CD14-positive monocyte (primary cell): ENCODE data around the gene NRAS. TPM values are rescaled to one million over a fixed set of nuclear protein-coding genes. Genes with fewer than 3 reads are reported as not detected.
"Not testable (repeated sequence)": the region's sequence is repeated elsewhere in the genome, so short reads cannot be mapped to it uniquely, and the experiment has no call there.

Experiments used
- DNase-seq, 3 donors: peaks; one replicate each; pipeline ENCODE4 v3.0.0-alpha.2; 2011 to 2022
- H2AFZ ChIP-seq: 2 replicates; pipeline ENCODE4 v1.6.0; 2012; ENCODE audit warnings: mild to moderate bottlenecking, low read depth, low read length, inconsistent platforms; ENCODE audit not compliant: insufficient read depth, poor library complexity, severe bottlenecking
- H3K27ac ChIP-seq, 2 donors: 1 replicate in 1 of 2; 2 replicates in 1 of 2; pipeline ENCODE4 v1.5.1; 2012 to 2013; ENCODE audit warnings: low read length in 2 of 2, control low read depth in 1 of 2, inconsistent platforms in 1 of 2, low read depth in 1 of 2, mild to moderate bottlenecking in 1 of 2
- H3K27me3 ChIP-seq, 2 donors: one replicate each; pipeline versions ENCODE4 v1.6.0 to v1.6.1; 2011 to 2013; ENCODE audit warnings: low read length in 2 of 2; ENCODE audit not compliant: control insufficient read depth in 2 of 2, insufficient read depth in 2 of 2
- H3K36me3 ChIP-seq, 2 donors: replicated peaks in 1 of 2; 1 replicate in 1 of 2; 2 replicates in 1 of 2; pipeline versions ENCODE4 v1.5.1 to v1.6.1; 2012 to 2013; ENCODE audit warnings: low read length in 2 of 2, control low read depth in 1 of 2, inconsistent platforms in 1 of 2, mild to moderate bottlenecking in 1 of 2; ENCODE audit not compliant: insufficient read depth in 2 of 2, control insufficient read depth in 1 of 2
- H3K4me1 ChIP-seq, 2 donors: 1 replicate in 1 of 2; 2 replicates in 1 of 2; pipeline versions ENCODE4 v1.5.1 to v1.6.1; 2012 to 2013; ENCODE audit warnings: low read length in 2 of 2, control low read depth in 1 of 2, inconsistent platforms in 1 of 2, mild to moderate bottlenecking in 1 of 2, moderate library complexity in 1 of 2; ENCODE audit not compliant: insufficient read depth in 2 of 2, control insufficient read depth in 1 of 2
- H3K4me2 ChIP-seq: replicated peaks from 2 replicates; pipeline ENCODE3; 2012; ENCODE audit warnings: low read length, moderate library complexity, mild to moderate bottlenecking; ENCODE audit not compliant: poor library complexity, severe bottlenecking; ENCODE audit errors: extremely low read depth
- H3K4me3 ChIP-seq, 3 experiments: fragments of 200-600 bp in 1 of 3; sonication (generic) in 1 of 3; replicated peaks in 1 of 3; 1 replicate in 2 of 3; 2 replicates in 1 of 3; pipeline ENCODE4 v1.5.1; 2011 to 2013; ENCODE audit warnings: low read length in 3 of 3, mild to moderate bottlenecking in 3 of 3, control low read depth in 2 of 3, low read depth in 2 of 3, inconsistent platforms in 1 of 3, moderate library complexity in 1 of 3
- H3K79me2 ChIP-seq: 2 replicates; pipeline ENCODE4 v1.6.0; 2012; ENCODE audit warnings: mild to moderate bottlenecking, control low read depth, inconsistent platforms, low read length, moderate library complexity; ENCODE audit not compliant: insufficient read depth
- H3K9ac ChIP-seq: 2 replicates; pipeline ENCODE4 v1.6.0; 2017; ENCODE audit warnings: low read length, mild to moderate bottlenecking; ENCODE audit not compliant: insufficient read depth, poor library complexity, severe bottlenecking
- H3K9me3 ChIP-seq, 2 donors: replicated peaks in 1 of 2; 1 replicate in 1 of 2; 2 replicates in 1 of 2; pipeline versions ENCODE4 v1.5.1 to v1.6.1; 2012 to 2013; ENCODE audit warnings: low read length in 2 of 2, control low read depth in 1 of 2; ENCODE audit not compliant: control insufficient read depth in 1 of 2, insufficient read depth in 1 of 2
- H4K20me1 ChIP-seq: 2 replicates; pipeline ENCODE4 v1.6.0; 2012; ENCODE audit warnings: mild to moderate bottlenecking, low read length, control low read depth, moderate library complexity; ENCODE audit not compliant: insufficient read depth
- H3K27ac Mint-ChIP-seq, 7 donors: one replicate each; pipeline ENCODE4 v1.8.0; 2020; ENCODE audit warnings: mild to moderate bottlenecking in 7 of 7, mixed read lengths in 7 of 7, moderate library complexity in 6 of 7, inconsistent platforms in 2 of 7
- H3K27me3 Mint-ChIP-seq, 3 donors: one replicate each; pipeline ENCODE4 v1.8.0; 2021 to 2022; ENCODE audit warnings: low read depth in 3 of 3, mild to moderate bottlenecking in 3 of 3, mixed read lengths in 3 of 3, moderate library complexity in 3 of 3, inconsistent platforms in 1 of 3
- H3K36me3 Mint-ChIP-seq, 2 donors: one replicate each; pipeline ENCODE4 v1.8.0; 2020; ENCODE audit warnings: mixed read lengths in 2 of 2, inconsistent platforms in 1 of 2, mild to moderate bottlenecking in 1 of 2
- H3K4me1 Mint-ChIP-seq: one replicate; pipeline ENCODE4 v1.8.0; 2020; ENCODE audit warnings: mild to moderate bottlenecking, mixed read lengths
- H3K4me3 Mint-ChIP-seq, 2 donors: one replicate each; pipeline ENCODE4 v1.8.0; 2020; ENCODE audit warnings: mild to moderate bottlenecking in 2 of 2, mixed read lengths in 2 of 2, moderate library complexity in 1 of 2
- H3K9me3 Mint-ChIP-seq, 7 donors: one replicate each; pipeline ENCODE4 v1.8.0; 2020 to 2022; ENCODE audit warnings: mixed read lengths in 7 of 7, mild to moderate bottlenecking in 6 of 7, moderate library complexity in 6 of 7, inconsistent platforms in 2 of 7
- CTCF ChIP-seq: fragments of 200-600 bp; IDR thresholded peaks from one replicate; pipeline ENCODE4 v1.8.0; 2022; ENCODE audit warnings: antibody characterized with exemption, mild to moderate bottlenecking
- WGBS: methylation state at CpG from one replicate; pipeline ENCODE4 v1.1.5; 2013; ENCODE audit warnings: missing lambda C conversion rate; ENCODE audit not compliant: insufficient coverage; 5-methylcytosine and 5-hydroxymethylcytosine counted together
- intact Hi-C, 2 donors: fragments of 100-400 bp; cut with micrococcal nuclease; formaldehyde crosslinking; loops; one replicate each; pipeline versions ENCODE4 v1.15.0 to v1.15.1; 2023
- polyA plus RNA-seq, 3 donors: library from polyadenylated mRNA; depleted of rRNA in 1 of 3; unstranded in 2 of 3; stranded (reverse) in 1 of 3; fragments of 300-500 nt in 2 of 3; fragments of >200 nt in 1 of 3; fragmentation: Illumina TruSeq in 2 of 3; gene quantifications; 1 replicate in 2 of 3; 2 replicates in 1 of 3; pipeline ENCODE4 v1.2.3, GENCODE V29; 2012 to 2021

Gene NRAS
- polyA plus RNA-seq, 3 donors: 12.2 to 42.7 (median 40.8) TPM

GRCh38 chr1:114755006-114755931, 38.7 kb upstream of the NRAS start:
- H3K4me3 Mint-ChIP-seq: peak overlapping the region; percentile 4 to 68
- DNase-seq: peak; percentile 18 to 36 (median 32)

GRCh38 chr1:114753702-114754101, 37.1 kb upstream of the NRAS start:
- H2AFZ ChIP-seq, H3K27me3 ChIP-seq, H3K4me3 ChIP-seq, H3K9me3 ChIP-seq, H3K9ac ChIP-seq, DNase-seq, H3K4me3 Mint-ChIP-seq, H3K27me3 Mint-ChIP-seq, H3K4me2 ChIP-seq, H3K9me3 Mint-ChIP-seq, intact Hi-C loops: not testable (repeated sequence)
- H3K27ac ChIP-seq: peak overlapping the region in 1 of 2 donors; percentile 27
- Mint-ChIP-seq H3K36me3 (peaks cover 17 to 29% of the 10 kb centered on the region in 2 donors), H3K4me1 (peaks cover 61% of the 10 kb centered on the region), H3K27ac (peak overlapping the region in 4 of 7 donors; percentile 8 to 80 (median 48))
- H3K79me2 ChIP-seq: peaks cover 91% of the 10 kb centered on the region
- H3K4me1 ChIP-seq: peaks cover 31 to 43% of the 10 kb centered on the region in 2 donors
- peaks cover 86% of the 10 kb centered on the region for H4K20me1 ChIP-seq
- 100% methylated on average over 2 of the region's 6 CpGs for WGBS
- peaks cover 17 to 24% of the 10 kb centered on the region in 2 donors for H3K36me3 ChIP-seq

More at GRCh38 chr1:114755006-114755931, 38.7 kb upstream of the NRAS start:
- TF ChIP-seq CTCF: no peak
- peaks cover 76% of the 10 kb centered on the region for H3K79me2 ChIP-seq
- H3K4me1 ChIP-seq: peaks cover 31 to 44% of the 10 kb centered on the region in 2 donors
- no peak overlapping the region for H2AFZ ChIP-seq
- no CpG with 5 or more reads among the region's 7 CpGs for WGBS
- peak overlapping the region in 1 of 3 experiments; percentile 98 for H3K4me3 ChIP-seq
- Mint-ChIP-seq H3K9me3 (no peaks in the 10 kb centered on the region), H3K4me1 (peaks cover 61% of the 10 kb centered on the region), H3K27me3 (no peaks in the 10 kb centered on the region), H3K36me3 (peaks cover 2 to 14% of the 10 kb centered on the region in 2 donors), H3K27ac (peak overlapping the region; percentile 70 to 100 (median 100))
- peaks cover 70% of the 10 kb centered on the region for H4K20me1 ChIP-seq
- H3K36me3 ChIP-seq: peaks cover 1 to 8% of the 10 kb centered on the region in 2 donors
- peak overlapping the region; percentile 85 for H3K4me2 ChIP-seq
- intact Hi-C loops: loop anchor here (5.0 kb wide), 4 partner anchors 38 to 943 kb away; partner anchors contain the start of genes BCAS2 (in 1 of the 2), NRAS (in 1 of the 2), RSBN1 (in 1 of the 2) and TRIM33 (in 1 of the 2)
- no peak overlapping the region for H3K9ac ChIP-seq
- no peaks in the 10 kb centered on the region for H3K9me3 ChIP-seq
- H3K27ac ChIP-seq: peak overlapping the region; percentile 25 to 100
- H3K27me3 ChIP-seq: no peaks in the 10 kb centered on the region
